WTC11 (cell line): ENCODE measurements around the gene NSD1.

Experiments
- CREM ChIP-seq: sonication (generic); formaldehyde crosslinking; IDR thresholded peaks from 2 replicates; pipeline ENCODE4 v1.8.1; 2022; ENCODE audit warnings: mild to moderate bottlenecking, missing genetic modification reagents, moderate library complexity
- ETV6 ChIP-seq: sonication (generic); formaldehyde crosslinking; IDR thresholded peaks from 2 replicates; pipeline ENCODE4 v1.8.1; 2022; ENCODE audit warnings: mild to moderate bottlenecking, missing genetic modification reagents
- FOXP1 ChIP-seq: sonication (generic); formaldehyde crosslinking; IDR thresholded peaks from 2 replicates; pipeline ENCODE4 v1.8.0; 2022; ENCODE audit warnings: missing genetic modification reagents, mild to moderate bottlenecking, moderate library complexity, borderline replicate concordance
- TF ChIP-seq, protein P1 (sequence below): fragments of 200-600 bp; IDR thresholded peaks from 2 replicates; pipeline ENCODE4 v1.8.0; 2022; ENCODE audit warnings: antibody characterized with exemption
- TF ChIP-seq, protein P2 (sequence below): sonication (generic); formaldehyde crosslinking; IDR thresholded peaks from 2 replicates; pipeline ENCODE4 v1.8.0; 2022; ENCODE audit warnings: mild to moderate bottlenecking, missing genetic modification reagents
- TF ChIP-seq, protein P3 (sequence below): sonication (generic); formaldehyde crosslinking; IDR thresholded peaks from 2 replicates; pipeline ENCODE4 v1.8.1; 2023; ENCODE audit warnings: mild to moderate bottlenecking, missing genetic modification reagents, moderate library complexity
- TF ChIP-seq, protein P4 (sequence below): sonication (generic); formaldehyde crosslinking; IDR thresholded peaks from 2 replicates; pipeline ENCODE4 v1.8.1; 2022; ENCODE audit warnings: low read depth, missing genetic modification reagents, borderline replicate concordance

DNA sequence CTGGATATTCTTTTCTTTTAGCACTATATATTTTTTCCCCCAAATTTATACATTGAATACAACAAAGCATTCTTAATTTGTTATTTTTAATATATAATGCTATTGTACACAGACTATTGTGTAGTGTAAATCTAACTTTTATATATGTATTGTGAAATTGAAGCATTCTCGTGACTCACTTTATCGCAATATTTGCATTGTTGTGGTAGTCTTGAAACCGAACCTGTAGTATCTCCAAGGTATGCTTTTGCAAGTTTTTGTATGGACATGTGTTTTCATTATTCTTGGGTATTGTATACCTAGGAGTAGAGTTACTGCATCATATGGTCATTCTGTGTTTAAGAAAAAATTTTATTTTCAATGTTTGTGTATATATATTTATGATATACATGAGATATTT, 49.6 kb downstream of the NSD1 start:
- TF ChIP-seq, protein P1, sequence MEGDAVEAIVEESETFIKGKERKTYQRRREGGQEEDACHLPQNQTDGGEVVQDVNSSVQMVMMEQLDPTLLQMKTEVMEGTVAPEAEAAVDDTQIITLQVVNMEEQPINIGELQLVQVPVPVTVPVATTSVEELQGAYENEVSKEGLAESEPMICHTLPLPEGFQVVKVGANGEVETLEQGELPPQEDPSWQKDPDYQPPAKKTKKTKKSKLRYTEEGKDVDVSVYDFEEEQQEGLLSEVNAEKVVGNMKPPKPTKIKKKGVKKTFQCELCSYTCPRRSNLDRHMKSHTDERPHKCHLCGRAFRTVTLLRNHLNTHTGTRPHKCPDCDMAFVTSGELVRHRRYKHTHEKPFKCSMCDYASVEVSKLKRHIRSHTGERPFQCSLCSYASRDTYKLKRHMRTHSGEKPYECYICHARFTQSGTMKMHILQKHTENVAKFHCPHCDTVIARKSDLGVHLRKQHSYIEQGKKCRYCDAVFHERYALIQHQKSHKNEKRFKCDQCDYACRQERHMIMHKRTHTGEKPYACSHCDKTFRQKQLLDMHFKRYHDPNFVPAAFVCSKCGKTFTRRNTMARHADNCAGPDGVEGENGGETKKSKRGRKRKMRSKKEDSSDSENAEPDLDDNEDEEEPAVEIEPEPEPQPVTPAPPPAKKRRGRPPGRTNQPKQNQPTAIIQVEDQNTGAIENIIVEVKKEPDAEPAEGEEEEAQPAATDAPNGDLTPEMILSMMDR = no peak
- TF ChIP-seq, protein P2, sequence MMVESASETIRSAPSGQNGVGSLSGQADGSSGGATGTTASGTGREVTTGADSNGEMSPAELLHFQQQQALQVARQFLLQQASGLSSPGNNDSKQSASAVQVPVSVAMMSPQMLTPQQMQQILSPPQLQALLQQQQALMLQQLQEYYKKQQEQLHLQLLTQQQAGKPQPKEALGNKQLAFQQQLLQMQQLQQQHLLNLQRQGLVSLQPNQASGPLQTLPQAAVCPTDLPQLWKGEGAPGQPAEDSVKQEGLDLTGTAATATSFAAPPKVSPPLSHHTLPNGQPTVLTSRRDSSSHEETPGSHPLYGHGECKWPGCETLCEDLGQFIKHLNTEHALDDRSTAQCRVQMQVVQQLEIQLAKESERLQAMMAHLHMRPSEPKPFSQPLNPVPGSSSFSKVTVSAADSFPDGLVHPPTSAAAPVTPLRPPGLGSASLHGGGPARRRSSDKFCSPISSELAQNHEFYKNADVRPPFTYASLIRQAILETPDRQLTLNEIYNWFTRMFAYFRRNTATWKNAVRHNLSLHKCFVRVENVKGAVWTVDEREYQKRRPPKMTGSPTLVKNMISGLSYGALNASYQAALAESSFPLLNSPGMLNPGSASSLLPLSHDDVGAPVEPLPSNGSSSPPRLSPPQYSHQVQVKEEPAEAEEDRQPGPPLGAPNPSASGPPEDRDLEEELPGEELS (CRISPR knock-in tag) = no peak
- no peak for TF ChIP-seq FOXP1 (CRISPR knock-in tag)
- TF ChIP-seq ETV6 (CRISPR knock-in tag) = no peak
- TF ChIP-seq, protein P3, sequence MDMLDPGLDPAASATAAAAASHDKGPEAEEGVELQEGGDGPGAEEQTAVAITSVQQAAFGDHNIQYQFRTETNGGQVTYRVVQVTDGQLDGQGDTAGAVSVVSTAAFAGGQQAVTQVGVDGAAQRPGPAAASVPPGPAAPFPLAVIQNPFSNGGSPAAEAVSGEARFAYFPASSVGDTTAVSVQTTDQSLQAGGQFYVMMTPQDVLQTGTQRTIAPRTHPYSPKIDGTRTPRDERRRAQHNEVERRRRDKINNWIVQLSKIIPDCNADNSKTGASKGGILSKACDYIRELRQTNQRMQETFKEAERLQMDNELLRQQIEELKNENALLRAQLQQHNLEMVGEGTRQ (CRISPR knock-in tag) = no peak
- TF ChIP-seq, protein P4, sequence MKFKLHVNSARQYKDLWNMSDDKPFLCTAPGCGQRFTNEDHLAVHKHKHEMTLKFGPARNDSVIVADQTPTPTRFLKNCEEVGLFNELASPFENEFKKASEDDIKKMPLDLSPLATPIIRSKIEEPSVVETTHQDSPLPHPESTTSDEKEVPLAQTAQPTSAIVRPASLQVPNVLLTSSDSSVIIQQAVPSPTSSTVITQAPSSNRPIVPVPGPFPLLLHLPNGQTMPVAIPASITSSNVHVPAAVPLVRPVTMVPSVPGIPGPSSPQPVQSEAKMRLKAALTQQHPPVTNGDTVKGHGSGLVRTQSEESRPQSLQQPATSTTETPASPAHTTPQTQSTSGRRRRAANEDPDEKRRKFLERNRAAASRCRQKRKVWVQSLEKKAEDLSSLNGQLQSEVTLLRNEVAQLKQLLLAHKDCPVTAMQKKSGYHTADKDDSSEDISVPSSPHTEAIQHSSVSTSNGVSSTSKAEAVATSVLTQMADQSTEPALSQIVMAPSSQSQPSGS = no peak
- TF ChIP-seq CREM = no peak
